ENCODE data around the gene GJA5. TPM values are rescaled to one million over a fixed set of nuclear protein-coding genes. Genes with fewer than 3 reads are reported as not detected.

The GJA5 gene
- total RNA-seq, 5 donors from 2014 or later (not counting 1 experiment from before 2014, with no cell fraction given), result not detected

- ATAC-seq (replicated peaks in 1 of 4) (no peak), DNase-seq (no peak)
- H3K9me3 ChIP-seq, result no peaks in the 10 kb centered on the region
- no peaks in the 10 kb centered on the region for H3K36me3 Mint-ChIP-seq
- no peak overlapping the region for H3K4me3 ChIP-seq (ENCODE audit: control insufficient read depth in 1 of 2, extremely low read depth in 1 of 2, low read length in 1 of 2)
- peaks cover 0 to 26% of the 10 kb centered on the region in 2 experiments for H3K27me3 ChIP-seq (replicated peaks in 1 of 2; ENCODE audit: control insufficient read depth in 2 of 2, extremely low read depth in 1 of 2, insufficient read depth in 2 of 2, low read length in 1 of 2)
- POLR2A ChIA-PET, result no interaction called here
- H3K27me3 Mint-ChIP-seq, result peaks cover 20 to 25% of the 10 kb centered on the region in 2 donors
- 86% methylated on average over 1 of the region's 5 CpGs for WGBS (ENCODE audit: insufficient coverage)
- CTCF ChIA-PET, result no interaction called here
- H3K27ac ChIP-seq (ENCODE audit: low read length), result no peak overlapping the region
- H3K4me3 Mint-ChIP-seq, result no peak overlapping the region
- H3K4me1 Mint-ChIP-seq, result peaks cover 3 to 10% (median 4%) of the 10 kb centered on the region in 3 donors
- no peaks in the 10 kb centered on the region for H3K4me1 ChIP-seq (ENCODE audit: control insufficient read depth in 1 of 2, extremely low read depth in 1 of 2, insufficient read depth in 2 of 2, low read length in 2 of 2)
- H3K36me3 ChIP-seq (ENCODE audit: control insufficient read depth in 2 of 2, extremely low read depth in 1 of 2, insufficient read depth in 1 of 2, low read length in 1 of 2), result no peaks in the 10 kb centered on the region
- no peak overlapping the region for H3K27ac Mint-ChIP-seq
- H3K9me3 Mint-ChIP-seq, result no peaks in the 10 kb centered on the region
Measured at GRCh38 chr1:147769106-147769505, 8.7 kb upstream of the GJA5 start.

DNA sequence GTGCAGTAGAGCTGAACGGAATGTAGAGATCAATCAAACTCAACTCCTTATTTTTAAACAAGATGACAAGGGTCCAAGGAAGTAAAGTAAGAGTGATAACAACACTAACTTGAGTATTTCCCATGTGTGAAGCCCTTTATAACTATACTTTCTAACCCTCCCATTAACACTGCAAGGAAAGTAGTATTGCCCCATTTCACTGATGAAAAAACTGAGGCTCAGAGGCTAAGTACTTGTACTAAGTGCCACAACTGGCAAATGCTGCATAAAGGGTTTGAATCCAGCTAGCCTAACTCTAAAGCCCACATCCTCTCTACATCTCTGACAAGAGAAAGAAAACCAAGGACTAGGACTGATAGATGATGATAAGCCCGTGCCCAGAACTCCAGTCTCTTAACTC, 8.2 kb upstream of the GJA5 start:
- H3K4me3 Mint-ChIP-seq, result no peak overlapping the region
- ATAC-seq (replicated peaks in 1 of 4), result no peak

DNA sequence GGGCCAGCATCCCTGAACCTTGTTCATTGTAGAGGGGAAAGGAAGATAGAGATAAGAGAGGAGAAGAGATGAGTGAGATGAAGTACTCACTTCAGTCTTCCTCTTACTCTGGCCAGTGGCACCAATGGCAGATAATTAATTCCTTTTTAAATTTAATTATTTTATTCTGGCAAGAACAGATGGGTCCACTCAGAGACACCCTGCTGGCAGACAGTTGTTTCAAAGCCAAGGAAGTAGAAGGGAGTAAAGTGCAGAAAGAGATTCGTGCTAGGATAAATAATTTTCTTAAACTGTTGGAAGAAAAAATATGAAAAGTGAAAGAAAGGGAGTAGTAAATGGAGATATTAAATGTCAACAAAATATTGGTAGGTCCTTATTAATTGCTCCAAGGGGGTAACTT, 7.7 kb upstream of the GJA5 start:
- no peaks in the 10 kb centered on the region for H3K36me3 Mint-ChIP-seq
- H3K9me3 Mint-ChIP-seq, result no peaks in the 10 kb centered on the region
- ATAC-seq (replicated peaks in 1 of 4) (no peak), DNase-seq (no peak)
- H3K4me1 Mint-ChIP-seq, result peaks cover 7 to 12% (median 10%) of the 10 kb centered on the region in 3 donors
- peaks cover 4 to 8% of the 10 kb centered on the region in 2 experiments for H3K4me1 ChIP-seq (ENCODE audit: control insufficient read depth in 1 of 2, extremely low read depth in 1 of 2, insufficient read depth in 2 of 2, low read length in 2 of 2)
- no peak overlapping the region for H3K4me3 ChIP-seq (ENCODE audit: control insufficient read depth in 1 of 2, extremely low read depth in 1 of 2, low read length in 1 of 2)
- no peaks in the 10 kb centered on the region for H3K36me3 ChIP-seq (ENCODE audit: control insufficient read depth in 2 of 2, extremely low read depth in 1 of 2, insufficient read depth in 1 of 2, low read length in 1 of 2)
- WGBS (ENCODE audit: insufficient coverage), result 50% methylated on average over 1 of the region's 1 CpG
- ChIA-PET CTCF (no interaction called here), POLR2A (no interaction called here)
- H3K27ac ChIP-seq (ENCODE audit: low read length), result no peak overlapping the region
- H3K27me3 ChIP-seq (replicated peaks in 1 of 2; ENCODE audit: control insufficient read depth in 2 of 2, extremely low read depth in 1 of 2, insufficient read depth in 2 of 2, low read length in 1 of 2), result peaks cover 0 to 20% of the 10 kb centered on the region in 2 experiments
- H3K9me3 ChIP-seq, result no peaks in the 10 kb centered on the region
- no peak overlapping the region for H3K4me3 Mint-ChIP-seq
- H3K27ac Mint-ChIP-seq, result no peak overlapping the region
- peaks cover 10 to 16% of the 10 kb centered on the region in 2 donors for H3K27me3 Mint-ChIP-seq

More for the DNA sequence above, 8.2 kb upstream of the GJA5 start:
- 80% methylated on average over 1 of the region's 2 CpGs for WGBS (ENCODE audit: insufficient coverage)
- Mint-ChIP-seq H3K9me3 (no peaks in the 10 kb centered on the region), H3K4me1 (peaks cover 5 to 8% (median 8%) of the 10 kb centered on the region in 3 donors), H3K36me3 (no peaks in the 10 kb centered on the region), H3K27me3 (peaks cover 15 to 21% of the 10 kb centered on the region in 2 donors), H3K27ac (no peak overlapping the region)
- Histone ChIP-seq H3K4me1 (ENCODE audit: control insufficient read depth in 1 of 2, extremely low read depth in 1 of 2, insufficient read depth in 2 of 2, low read length in 2 of 2) (peaks cover 0 to 3% of the 10 kb centered on the region in 2 experiments), H3K27ac (ENCODE audit: low read length) (no peak overlapping the region), H3K4me3 (ENCODE audit: control insufficient read depth in 1 of 2, extremely low read depth in 1 of 2, low read length in 1 of 2) (no peak overlapping the region), H3K36me3 (ENCODE audit: control insufficient read depth in 2 of 2, extremely low read depth in 1 of 2, insufficient read depth in 1 of 2, low read length in 1 of 2) (no peaks in the 10 kb centered on the region), H3K9me3 (no peaks in the 10 kb centered on the region), H3K27me3 (replicated peaks in 1 of 2; ENCODE audit: control insufficient read depth in 2 of 2, extremely low read depth in 1 of 2, insufficient read depth in 2 of 2, low read length in 1 of 2) (peaks cover 0 to 25% of the 10 kb centered on the region in 2 experiments)
- no peak for DNase-seq
- CTCF ChIA-PET, result no interaction called here
- POLR2A ChIA-PET, result no interaction called here

DNA sequence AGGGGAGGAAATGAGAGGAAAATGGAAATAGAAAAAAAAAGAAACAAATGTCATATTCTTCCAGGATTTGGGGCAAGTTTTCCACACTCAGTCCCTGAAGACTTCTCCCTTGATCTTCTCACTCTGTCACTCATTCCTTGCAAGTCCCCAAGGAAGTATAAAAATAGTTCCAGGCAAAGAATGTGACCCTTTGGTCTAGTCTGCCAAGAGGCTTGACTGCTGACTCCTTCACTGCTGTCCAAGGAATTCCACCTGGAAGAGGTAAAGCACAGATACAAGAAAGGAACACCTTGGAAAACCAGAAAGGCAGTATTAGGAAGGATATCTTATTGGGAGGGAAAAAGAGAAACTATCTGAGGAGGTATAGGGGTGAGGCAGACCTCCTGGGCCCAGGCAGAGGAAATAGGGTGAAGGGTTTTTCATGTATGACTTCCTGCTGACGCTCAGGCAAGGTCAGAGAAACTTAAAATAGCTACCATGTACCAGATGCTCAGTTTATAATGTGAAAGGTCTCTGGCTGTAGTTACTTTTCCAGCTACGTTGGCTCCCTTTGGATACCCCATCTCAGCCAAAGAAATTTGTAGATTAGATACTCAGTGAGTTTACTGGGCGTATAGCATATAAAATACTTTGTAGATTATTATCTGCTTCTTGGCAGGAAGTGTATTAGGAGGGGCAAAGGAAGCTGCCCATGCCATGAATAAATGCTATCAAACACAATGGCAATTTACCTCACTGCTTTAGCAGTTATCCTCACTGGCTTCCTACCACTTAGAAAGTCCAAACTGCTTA, 2.0 kb upstream of the GJA5 start:
- DNase-seq, result peak in 6 of 35 experiments; percentile 2 to 32 (median 6)
- H3K27ac ChIP-seq (ENCODE audit: low read length), result peak overlapping the region; percentile 65
- Mint-ChIP-seq H3K27ac (peak overlapping the region; percentile 73 to 86), H3K4me3 (peak overlapping the region; percentile 14 to 51 (median 17)), H3K36me3 (no peaks in the 10 kb centered on the region), H3K4me1 (peaks cover 26 to 41% (median 31%) of the 10 kb centered on the region in 3 donors), H3K9me3 (no peaks in the 10 kb centered on the region), H3K27me3 (no peaks in the 10 kb centered on the region)
- CTCF ChIA-PET, result interaction anchor here in 1 of 2 donors (0.9 kb wide), 1 partner anchor 130 kb away, joined by 3 read pairs; no protein-coding TSS in a partner anchor
- peaks cover 17 to 22% of the 10 kb centered on the region in 2 experiments for H3K4me1 ChIP-seq (ENCODE audit: control insufficient read depth in 1 of 2, extremely low read depth in 1 of 2, insufficient read depth in 2 of 2, low read length in 2 of 2)
- WGBS (ENCODE audit: insufficient coverage), result no CpG with 5 or more reads among the region's 3 CpGs
- peak overlapping the region in 1 of 2 donors; percentile 49 for H3K4me3 ChIP-seq (ENCODE audit: control insufficient read depth in 1 of 2, extremely low read depth in 1 of 2, low read length in 1 of 2)
- H3K9me3 ChIP-seq, result no peaks in the 10 kb centered on the region
- POLR2A ChIA-PET, result interaction anchor here in 1 of 2 donors (0.5 kb wide), 1 partner anchor 547 kb away, joined by 3 read pairs; no protein-coding TSS in a partner anchor
- no peaks in the 10 kb centered on the region for H3K36me3 ChIP-seq (ENCODE audit: control insufficient read depth in 2 of 2, extremely low read depth in 1 of 2, insufficient read depth in 1 of 2, low read length in 1 of 2)
- H3K27me3 ChIP-seq (replicated peaks in 1 of 2; ENCODE audit: control insufficient read depth in 2 of 2, extremely low read depth in 1 of 2, insufficient read depth in 2 of 2, low read length in 1 of 2), result peaks cover 0 to 10% of the 10 kb centered on the region in 2 experiments
- ATAC-seq (replicated peaks in 1 of 4), result peak; percentile 83 to 92 (median 87)

GRCh38 chr1:147758379-147759100, 1.9 kb downstream of the GJA5 start:
- ATAC-seq (replicated peaks in 1 of 4), result no peak
- ChIA-PET CTCF (no interaction called here), POLR2A (no interaction called here)
- no peaks in the 10 kb centered on the region for H3K27me3 Mint-ChIP-seq
- no peak overlapping the region for H3K4me3 Mint-ChIP-seq
- no peak overlapping the region for H3K27ac Mint-ChIP-seq
- DNase-seq, result no peak
- H3K27me3 ChIP-seq (replicated peaks in 1 of 2; ENCODE audit: control insufficient read depth in 2 of 2, extremely low read depth in 1 of 2, insufficient read depth in 2 of 2, low read length in 1 of 2), result peaks cover 0 to 10% of the 10 kb centered on the region in 2 experiments
- peaks cover 26 to 35% (median 27%) of the 10 kb centered on the region in 3 donors for H3K4me1 Mint-ChIP-seq
- 95% methylated on average over 23 of the region's 24 CpGs for WGBS (ENCODE audit: insufficient coverage)
- H3K4me1 ChIP-seq (ENCODE audit: control insufficient read depth in 1 of 2, extremely low read depth in 1 of 2, insufficient read depth in 2 of 2, low read length in 2 of 2), result peaks cover 17 to 19% of the 10 kb centered on the region in 2 experiments
- H3K36me3 Mint-ChIP-seq, result no peaks in the 10 kb centered on the region
- H3K9me3 Mint-ChIP-seq, result no peaks in the 10 kb centered on the region
- H3K27ac ChIP-seq (ENCODE audit: low read length), result no peak overlapping the region
- H3K36me3 ChIP-seq (ENCODE audit: control insufficient read depth in 2 of 2, extremely low read depth in 1 of 2, insufficient read depth in 1 of 2, low read length in 1 of 2), result no peaks in the 10 kb centered on the region
- no peaks in the 10 kb centered on the region for H3K9me3 ChIP-seq
- H3K4me3 ChIP-seq (ENCODE audit: control insufficient read depth in 1 of 2, extremely low read depth in 1 of 2, low read length in 1 of 2), result no peak overlapping the region

All from T-cell (primary cell).